Inferior parietal cortex (tissue), 1 donor: ENCODE results near the gene MC1R.
"Not testable (repeated sequence)": the region's sequence is repeated elsewhere in the genome, so short reads cannot be mapped to it uniquely, and the experiment has no call there.

Source experiments
- DNase-seq: peaks from one replicate; pipeline ENCODE4 v3.0.0-alpha.2; 2016; ENCODE audit errors: extremely low spot score

The MC1R gene

GRCh38 chr16:89918453-89919347 lies at the start of gene MC1R:
Gene MC1R (plus strand): TSS chr16:89918862. CDS start chr16:89919259, 397 bp downstream.
- DNase-seq = no peak

GRCh38 chr16:89869911-89870310 lies 48.8 kb upstream of the MC1R start:
- no peak for DNase-seq

GRCh38 chr16:89870440-89870839 lies 48.2 kb upstream of the MC1R start:
- no peak for DNase-seq

- DNase-seq = no peak
Measured at GRCh38 chr16:89871895-89872294, 46.8 kb upstream of the MC1R start.

- peak; percentile 66 for DNase-seq
Measured at GRCh38 chr16:89873109-89873971, 45.3 kb upstream of the MC1R start, which contains the start of gene TCF25. Gene TCF25 (plus strand): TSS chr16:89873592. CDS start chr16:89873668, 76 bp downstream.

- DNase-seq = peak; percentile 89
Measured at GRCh38 chr16:89873972-89874689, 44.5 kb upstream of the MC1R start.

- DNase-seq = not testable (repeated sequence)
Measured at GRCh38 chr16:89879123-89879522, 39.5 kb upstream of the MC1R start.

- no peak for DNase-seq
Measured at GRCh38 chr16:89880477-89881367, 37.9 kb upstream of the MC1R start.

GRCh38 chr16:89881368-89881730 lies 37.3 kb upstream of the MC1R start:
- DNase-seq = no peak

GRCh38 chr16:89883346-89884040 lies 35.2 kb upstream of the MC1R start:
- no peak for DNase-seq

- no peak for DNase-seq
Measured at GRCh38 chr16:89884041-89884421, 34.6 kb upstream of the MC1R start.

GRCh38 chr16:89887243-89887642 lies 31.4 kb upstream of the MC1R start:
- no peak for DNase-seq

- no peak for DNase-seq
Measured at GRCh38 chr16:89890200-89890599, 28.5 kb upstream of the MC1R start.

- DNase-seq = no peak
Measured at GRCh38 chr16:89890886-89891657, 27.6 kb upstream of the MC1R start.

- no peak for DNase-seq
Measured at GRCh38 chr16:89892055-89892630, 26.5 kb upstream of the MC1R start.

GRCh38 chr16:89892635-89893034 lies 26.0 kb upstream of the MC1R start:
- DNase-seq = no peak

- DNase-seq = no peak
Measured at GRCh38 chr16:89893642-89894548, 24.8 kb upstream of the MC1R start.
